GM18867 (cell line): ENCODE results near the gene SLC16A8.
"Not testable (repeated sequence)": the region's sequence is repeated elsewhere in the genome, so short reads cannot be mapped to it uniquely, and the experiment has no call there.

Source experiments
- ATAC-seq: cut with Tn5 transposase; IDR thresholded peaks from one replicate; pipeline ENCODE4 v1.9.1; 2021; ENCODE audit warnings: mild to moderate bottlenecking, moderate library complexity; ENCODE audit not compliant: unreplicated experiment

SLC16A8 gene

GRCh38 chr22:38086942-38087341, 3.0 kb upstream of the SLC16A8 start:
- ATAC-seq = no peak

GRCh38 chr22:38086001-38086845, 2.2 kb upstream of the SLC16A8 start:
- ATAC-seq = no peak

GRCh38 chr22:38085501-38085900, 1.5 kb upstream of the SLC16A8 start:
- ATAC-seq = no peak

GRCh38 chr22:38085056-38085455, 1.1 kb upstream of the SLC16A8 start:
- ATAC-seq = no peak

- ATAC-seq = no peak
Measured at GRCh38 chr22:38082986-38083710, 836 bp downstream of the SLC16A8 start.

GRCh38 chr22:38081941-38082828, 1.8 kb downstream of the SLC16A8 start:
- no peak for ATAC-seq

GRCh38 chr22:38081636-38081940, 2.4 kb downstream of the SLC16A8 start:
- no peak for ATAC-seq

- ATAC-seq = no peak
Measured at GRCh38 chr22:38080850-38081635, 2.9 kb downstream of the SLC16A8 start.

GRCh38 chr22:38080474-38080849, 3.5 kb downstream of the SLC16A8 start:
- no peak for ATAC-seq

- no peak for ATAC-seq
Measured at GRCh38 chr22:38079804-38080203, 4.2 kb downstream of the SLC16A8 start.

- ATAC-seq = not testable (repeated sequence)
Measured at GRCh38 chr22:38079208-38079607, 4.8 kb downstream of the SLC16A8 start.

GRCh38 chr22:38078046-38078840, 5.7 kb downstream of the SLC16A8 start:
- no peak for ATAC-seq

- ATAC-seq = no peak
Measured at GRCh38 chr22:38077595-38077994, 6.4 kb downstream of the SLC16A8 start.

GRCh38 chr22:38077096-38077495, 6.9 kb downstream of the SLC16A8 start:
- no peak for ATAC-seq

GRCh38 chr22:38075961-38076360, 8.0 kb downstream of the SLC16A8 start:
- no peak for ATAC-seq

- no peak for ATAC-seq
Measured at GRCh38 chr22:38075105-38075825, 8.7 kb downstream of the SLC16A8 start.

- no peak for ATAC-seq
Measured at GRCh38 chr22:38074181-38075104, 9.5 kb downstream of the SLC16A8 start.
